Measurements from ENCODE around the gene DDA1.

DNA sequence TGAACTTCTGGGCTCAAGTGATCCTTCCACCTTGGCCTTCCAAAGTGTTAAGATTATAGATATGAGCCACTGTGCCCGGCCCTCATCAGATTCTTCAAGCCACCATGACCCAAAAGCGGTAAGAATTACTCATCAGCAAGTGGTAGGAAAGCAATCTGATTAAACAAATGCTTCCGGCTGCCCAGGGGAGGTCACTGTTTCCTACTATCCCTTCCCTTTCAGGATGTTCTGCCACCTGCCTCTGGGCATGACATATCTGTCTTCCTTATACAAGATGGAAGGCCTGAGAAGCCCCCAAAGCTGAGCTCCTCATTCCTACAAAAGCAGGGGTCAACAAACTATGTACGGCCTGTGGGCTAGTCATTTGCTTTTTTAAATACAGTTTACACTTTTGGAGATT, 13.1 kb upstream of the DDA1 start:
- no peak for TF ChIP-seq CTCF (IDR thresholded peaks at IDR 0.05; ENCODE audit: poor library complexity)
- no peak for TF ChIP-seq EZH2 (IDR thresholded peaks at IDR 0.05; ENCODE audit: borderline replicate concordance)

All from hepatocyte (in vitro differentiated cells).